ENCODE data around the gene RBMS3. TPM values are rescaled to one million over a fixed set of nuclear protein-coding genes. Genes with fewer than 3 reads are reported as not detected.
"Not testable (repeated sequence)": the region's sequence is repeated elsewhere in the genome, so short reads cannot be mapped to it uniquely, and the experiment has no call there.

RBMS3 gene
- polyA plus RNA-seq, 4 donors = 13.9 to 15.7 (median 14.1) TPM

DNA sequence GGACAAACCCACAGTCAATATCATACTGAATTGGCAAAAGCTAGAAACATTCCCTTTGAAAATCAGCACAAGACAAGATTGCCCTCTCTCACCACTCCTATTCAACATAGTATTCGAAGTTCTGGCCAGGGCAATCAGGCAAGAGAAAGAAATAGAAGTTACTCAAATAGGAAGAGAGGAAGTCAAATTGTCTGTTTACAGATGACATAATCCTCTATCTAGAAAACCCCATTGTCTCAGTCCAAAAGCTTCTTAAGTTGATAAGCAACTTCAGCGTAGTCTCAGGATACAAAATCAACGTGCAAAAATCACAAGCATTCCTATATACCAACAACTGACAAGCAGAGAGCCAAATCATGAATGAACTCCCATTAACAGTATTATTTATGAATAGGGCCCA lies 760.6 kb downstream of the RBMS3 start:
- DNase-seq (ENCODE audit: low read depth in 4 of 4, low spot score in 2 of 4) = not testable (repeated sequence)

- DNase-seq (ENCODE audit: low read depth in 4 of 4, low spot score in 2 of 4) = peak in 3 of 4 donors; percentile 48 to 66 (median 53)
Observed at GRCh38 chr3:30042274-30042859, 761.5 kb downstream of the RBMS3 start.

GRCh38 chr3:30042916-30043555 lies 762.2 kb downstream of the RBMS3 start:
- DNase-seq (ENCODE audit: low read depth in 4 of 4, low spot score in 2 of 4) = no peak

GRCh38 chr3:30044515-30044914 lies 763.6 kb downstream of the RBMS3 start:
- DNase-seq (ENCODE audit: low read depth in 4 of 4, low spot score in 2 of 4) = no peak

DNA sequence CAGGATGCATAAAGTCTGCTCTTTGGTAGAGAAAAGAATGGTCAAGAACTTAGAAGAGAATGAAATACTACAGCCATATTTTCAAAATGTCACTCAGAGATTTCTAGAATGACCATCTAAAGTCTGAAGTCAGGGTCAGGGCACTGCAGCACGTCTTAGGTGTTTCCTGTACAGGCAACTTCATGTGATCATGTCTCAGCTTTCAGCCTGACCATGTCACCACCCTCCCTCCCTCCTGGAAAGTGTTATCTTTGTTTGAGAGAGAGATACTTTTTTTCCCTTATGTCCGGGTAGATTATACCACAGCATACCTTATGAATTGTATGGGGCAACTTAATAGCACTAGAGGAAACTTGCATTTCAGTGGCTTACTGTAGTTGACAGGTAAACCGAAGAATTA lies 767.6 kb downstream of the RBMS3 start:
- DNase-seq (ENCODE audit: low read depth in 4 of 4, low spot score in 2 of 4) = no peak

DNA sequence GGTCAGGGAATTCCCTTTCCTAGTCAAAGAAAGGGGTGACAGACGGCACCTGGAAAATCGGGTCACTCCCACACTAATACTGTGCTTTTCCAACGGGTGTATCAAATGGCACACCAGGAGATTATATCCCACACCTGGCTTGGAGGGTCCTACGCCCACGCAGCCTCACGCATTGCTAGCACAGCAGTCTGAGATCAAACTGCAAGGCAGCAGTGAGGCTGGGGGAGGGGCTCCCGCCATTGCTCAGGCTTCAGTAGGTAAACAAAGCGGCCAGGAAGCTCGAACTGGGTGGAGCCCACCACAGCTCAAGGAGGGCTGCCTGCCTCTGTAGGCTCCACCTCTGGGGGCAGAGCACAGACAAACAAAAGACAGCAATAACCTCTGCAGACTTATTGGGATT lies 769.2 kb downstream of the RBMS3 start:
- DNase-seq (ENCODE audit: low read depth in 4 of 4, low spot score in 2 of 4) = not testable (repeated sequence)

GRCh38 chr3:30059240-30059639 lies 778.4 kb downstream of the RBMS3 start:
- no peak for DNase-seq (ENCODE audit: low read depth in 4 of 4, low spot score in 2 of 4)

Measured in left renal cortex interstitium (tissue), 4 donors.